Large intestine (tissue), 3 donors: ENCODE results near the gene ADPRM. TPM values are rescaled to one million over a fixed set of nuclear protein-coding genes. Genes with fewer than 3 reads are reported as not detected.
"Not testable (repeated sequence)": the region's sequence is repeated elsewhere in the genome, so short reads cannot be mapped to it uniquely, and the experiment has no call there.

Experiments used
- DNase-seq, 2 donors: peaks; one replicate each; pipeline versions ENCODE4 v3.0.0 to v3.0.0-alpha.2; 2013
- H3K27ac ChIP-seq: one replicate; pipeline ENCODE4 v1.5.1; 2013; ENCODE audit warnings: low read length
- H3K27me3 ChIP-seq: 2 replicates; pipeline ENCODE4 v1.6.1; 2013; ENCODE audit warnings: low read length; ENCODE audit not compliant: control insufficient read depth, insufficient read depth
- H3K36me3 ChIP-seq: 2 replicates; pipeline ENCODE4 v1.6.1; 2013; ENCODE audit warnings: low read length; ENCODE audit not compliant: control insufficient read depth, insufficient read depth
- H3K4me1 ChIP-seq: one replicate; pipeline ENCODE4 v1.6.1; 2013; ENCODE audit warnings: low read length; ENCODE audit not compliant: control insufficient read depth, insufficient read depth
- H3K4me3 ChIP-seq: one replicate; pipeline ENCODE4 v1.5.1; 2013; ENCODE audit warnings: low read length
- H3K9me3 ChIP-seq: one replicate; pipeline ENCODE4 v1.6.1; 2013; ENCODE audit warnings: mild to moderate bottlenecking, low read depth, low read length, moderate library complexity; ENCODE audit not compliant: control insufficient read depth
- WGBS: methylation state at CpG from one replicate; pipeline ENCODE4 v1.1.5; 2013; ENCODE audit warnings: low lambda C conversion rate; ENCODE audit not compliant: insufficient coverage; 5-methylcytosine and 5-hydroxymethylcytosine counted together
- polyA plus RNA-seq: library from polyadenylated mRNA; unstranded; fragments of 120-200 nt; gene quantifications from one replicate; pipeline ENCODE4 v1.2.1, GENCODE V29; 2013

Gene ADPRM
- polyA plus RNA-seq, 1 donor, result 23.5 TPM

- Histone ChIP-seq H3K4me3 (no peak overlapping the region), H3K9me3 (no peaks in the 10 kb centered on the region), H3K27ac (no peak overlapping the region), H3K4me1 (no peaks in the 10 kb centered on the region), H3K36me3 (peaks cover 3% of the 10 kb centered on the region), H3K27me3 (no peaks in the 10 kb centered on the region)
- no CpG with 5 or more reads among the region's 10 CpGs for WGBS
- DNase-seq, result no peak
Observed at GRCh38 chr17:10661437-10661836, 36.0 kb upstream of the ADPRM start.

- H3K4me1 ChIP-seq, result no peaks in the 10 kb centered on the region
- peaks cover 3% of the 10 kb centered on the region for H3K36me3 ChIP-seq
- no peaks in the 10 kb centered on the region for H3K27me3 ChIP-seq
- H3K27ac ChIP-seq, result no peak overlapping the region
- H3K4me3 ChIP-seq, result no peak overlapping the region
- WGBS, result 94% methylated on average over 3 of the region's 6 CpGs
- no peaks in the 10 kb centered on the region for H3K9me3 ChIP-seq
- DNase-seq, result no peak
Observed at GRCh38 chr17:10663231-10663630, 34.2 kb upstream of the ADPRM start.

- no peaks in the 10 kb centered on the region for H3K9me3 ChIP-seq
- no peak overlapping the region for H3K27ac ChIP-seq
- WGBS, result no CpG with 5 or more reads among the region's 9 CpGs
- H3K27me3 ChIP-seq, result no peaks in the 10 kb centered on the region
- peaks cover 3% of the 10 kb centered on the region for H3K36me3 ChIP-seq
- no peaks in the 10 kb centered on the region for H3K4me1 ChIP-seq
- no peak overlapping the region for H3K4me3 ChIP-seq
- DNase-seq, result no peak
Observed at GRCh38 chr17:10664571-10664970, 32.8 kb upstream of the ADPRM start.

GRCh38 chr17:10666906-10667305 lies 30.5 kb upstream of the ADPRM start:
- DNase-seq, result no peak
- H3K36me3 ChIP-seq, result no peaks in the 10 kb centered on the region
- 73% methylated on average over 2 of the region's 5 CpGs for WGBS
- H3K9me3 ChIP-seq, result no peaks in the 10 kb centered on the region
- no peaks in the 10 kb centered on the region for H3K4me1 ChIP-seq
- no peak overlapping the region for H3K27ac ChIP-seq
- no peak overlapping the region for H3K4me3 ChIP-seq
- H3K27me3 ChIP-seq, result no peaks in the 10 kb centered on the region

GRCh38 chr17:10668775-10669174 lies 28.6 kb upstream of the ADPRM start:
- no peaks in the 10 kb centered on the region for H3K27me3 ChIP-seq
- H3K4me1 ChIP-seq, result no peaks in the 10 kb centered on the region
- no peak overlapping the region for H3K27ac ChIP-seq
- DNase-seq, result no peak
- no peaks in the 10 kb centered on the region for H3K9me3 ChIP-seq
- no CpG with 5 or more reads among the region's 1 CpG for WGBS
- no peak overlapping the region for H3K4me3 ChIP-seq
- peaks cover 4% of the 10 kb centered on the region for H3K36me3 ChIP-seq

GRCh38 chr17:10673312-10673711 lies 24.1 kb upstream of the ADPRM start:
- Histone ChIP-seq H3K9me3 (no peaks in the 10 kb centered on the region), H3K4me3 (no peak overlapping the region), H3K36me3 (peaks cover 21% of the 10 kb centered on the region), H3K27me3 (no peaks in the 10 kb centered on the region), H3K27ac (no peak overlapping the region), H3K4me1 (no peaks in the 10 kb centered on the region)
- DNase-seq, result no peak
- WGBS, result no CpG with 5 or more reads among the region's 12 CpGs

GRCh38 chr17:10674704-10675103 lies 22.7 kb upstream of the ADPRM start:
- no peak overlapping the region for H3K27ac ChIP-seq
- DNase-seq, result no peak
- H3K4me3 ChIP-seq, result no peak overlapping the region
- WGBS, result no CpG with 5 or more reads among the region's 4 CpGs
- H3K27me3 ChIP-seq, result no peaks in the 10 kb centered on the region
- H3K9me3 ChIP-seq, result no peaks in the 10 kb centered on the region
- peaks cover 27% of the 10 kb centered on the region for H3K36me3 ChIP-seq
- H3K4me1 ChIP-seq, result no peaks in the 10 kb centered on the region

GRCh38 chr17:10681866-10682446 lies 15.4 kb upstream of the ADPRM start:
- Histone ChIP-seq H3K9me3 (no peaks in the 10 kb centered on the region), H3K4me3 (no peak overlapping the region), H3K27ac (no peak overlapping the region), H3K27me3 (no peaks in the 10 kb centered on the region), H3K4me1 (no peaks in the 10 kb centered on the region), H3K36me3 (peaks cover 63% of the 10 kb centered on the region)
- no peak for DNase-seq
- 100% methylated on average over 1 of the region's 7 CpGs for WGBS

GRCh38 chr17:10683853-10684252 lies 13.5 kb upstream of the ADPRM start:
- H3K27me3 ChIP-seq, result no peaks in the 10 kb centered on the region
- no peak overlapping the region for H3K4me3 ChIP-seq
- WGBS, result 80% methylated on average over 1 of the region's 2 CpGs
- peaks cover 58% of the 10 kb centered on the region for H3K36me3 ChIP-seq
- H3K4me1 ChIP-seq, result no peaks in the 10 kb centered on the region
- no peak for DNase-seq
- H3K9me3 ChIP-seq, result no peaks in the 10 kb centered on the region
- H3K27ac ChIP-seq, result no peak overlapping the region

- Histone ChIP-seq H3K9me3 (no peaks in the 10 kb centered on the region), H3K4me1 (no peaks in the 10 kb centered on the region), H3K27me3 (no peaks in the 10 kb centered on the region), H3K36me3 (peaks cover 62% of the 10 kb centered on the region), H3K27ac (no peak overlapping the region), H3K4me3 (no peak overlapping the region)
- no CpG with 5 or more reads among the region's 2 CpGs for WGBS
- DNase-seq, result no peak
Observed at GRCh38 chr17:10687499-10687898, 9.9 kb upstream of the ADPRM start.

- Histone ChIP-seq H3K36me3 (peaks cover 38% of the 10 kb centered on the region), H3K4me3 (peak overlapping the region; percentile 97), H3K27ac (peak overlapping the region; percentile 93)
- DNase-seq, H3K4me1 ChIP-seq, H3K9me3 ChIP-seq, H3K27me3 ChIP-seq: not testable (repeated sequence)
- 87% methylated on average over 6 of the region's 17 CpGs for WGBS
Observed at GRCh38 chr17:10695875-10696407, 1.5 kb upstream of the ADPRM start.
